ACHN (cell line): ENCODE data around the gene COA1.
"Not testable (repeated sequence)": the region's sequence is repeated elsewhere in the genome, so short reads cannot be mapped to it uniquely, and the experiment has no call there.

Source experiments
- DNase-seq: peaks from one replicate; pipeline ENCODE4 v3.0.0-alpha.2; 2015
- in situ Hi-C: cut with HindIII; loops from 2 replicates; pipeline ENCODE4 v1.10.0; 2017; ENCODE audit warnings: low sequenced_read_pairs, low pct_ligation_motif_present, low pct_unique_long_range_greater_than_20kb

Gene COA1

GRCh38 chr7:43646603-43647338, 82.6 kb downstream of the COA1 start:
- DNase-seq: no peak
- in situ Hi-C loops: no loop called here

DNA sequence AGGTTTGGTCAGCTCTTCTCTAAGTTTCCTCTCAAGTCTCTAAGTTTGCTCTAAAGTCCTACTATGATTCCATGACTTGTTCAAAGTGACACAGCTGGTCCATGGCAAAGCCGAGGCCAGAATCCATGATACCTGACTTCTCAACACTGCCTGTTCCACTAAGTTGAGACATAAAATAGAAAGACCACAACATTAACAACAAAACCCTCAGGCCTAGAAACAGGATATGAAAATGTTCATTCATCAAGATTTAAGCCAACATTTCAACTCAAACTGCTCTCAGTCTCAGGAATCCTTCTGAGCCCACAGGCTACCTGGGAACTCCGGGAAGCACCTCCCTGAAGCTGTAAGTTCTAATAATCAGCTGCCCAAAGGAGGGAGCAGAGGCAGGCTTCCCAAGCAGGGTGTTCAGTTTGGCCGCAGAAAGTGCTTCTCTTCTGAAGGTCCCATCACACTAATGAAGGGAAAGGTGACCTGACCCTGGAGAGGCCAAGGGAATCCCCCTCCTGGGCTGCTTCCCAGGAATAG, 83.6 kb downstream of the COA1 start:
- in situ Hi-C loops: no loop called here
- DNase-seq: no peak

- in situ Hi-C loops: no loop called here
- DNase-seq: no peak
Observed at GRCh38 chr7:43643846-43644245, 85.5 kb downstream of the COA1 start.

GRCh38 chr7:43642897-43643630, 86.3 kb downstream of the COA1 start:
- no peak for DNase-seq
- in situ Hi-C loops: no loop called here

- no peak for DNase-seq
- in situ Hi-C loops: no loop called here
Observed at GRCh38 chr7:43640679-43641078, 88.6 kb downstream of the COA1 start.

DNA sequence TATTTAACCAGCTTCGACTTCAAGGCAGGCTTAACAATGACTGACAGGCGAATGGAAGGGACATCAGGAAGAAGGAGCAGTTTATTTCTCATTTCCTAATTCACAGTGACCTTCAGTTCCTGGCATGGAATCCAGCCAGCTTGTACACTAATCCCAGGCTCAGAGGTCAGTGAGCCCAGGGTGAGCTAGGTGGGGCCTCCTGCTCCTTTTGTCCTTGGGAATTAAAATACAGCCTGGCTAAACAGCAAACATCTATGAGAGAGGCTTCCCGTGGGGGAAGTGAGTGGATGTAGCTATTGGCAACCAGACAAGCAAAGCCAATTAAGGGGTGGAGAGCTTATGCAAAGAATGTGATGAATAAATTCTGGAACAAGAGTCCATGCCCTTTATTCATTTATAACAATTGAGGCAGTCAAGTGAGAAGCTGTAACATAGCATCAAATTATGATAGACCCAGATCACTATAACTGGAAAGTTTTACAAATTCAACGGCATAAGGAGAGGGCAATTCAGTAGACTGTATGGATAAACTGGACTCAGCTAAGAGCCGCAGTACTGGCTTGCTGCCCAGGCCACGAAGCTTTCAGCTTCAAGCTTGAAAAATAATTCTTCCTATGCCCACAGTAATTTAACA, 89.3 kb downstream of the COA1 start:
- DNase-seq: no peak
- in situ Hi-C loops: no loop called here

DNA sequence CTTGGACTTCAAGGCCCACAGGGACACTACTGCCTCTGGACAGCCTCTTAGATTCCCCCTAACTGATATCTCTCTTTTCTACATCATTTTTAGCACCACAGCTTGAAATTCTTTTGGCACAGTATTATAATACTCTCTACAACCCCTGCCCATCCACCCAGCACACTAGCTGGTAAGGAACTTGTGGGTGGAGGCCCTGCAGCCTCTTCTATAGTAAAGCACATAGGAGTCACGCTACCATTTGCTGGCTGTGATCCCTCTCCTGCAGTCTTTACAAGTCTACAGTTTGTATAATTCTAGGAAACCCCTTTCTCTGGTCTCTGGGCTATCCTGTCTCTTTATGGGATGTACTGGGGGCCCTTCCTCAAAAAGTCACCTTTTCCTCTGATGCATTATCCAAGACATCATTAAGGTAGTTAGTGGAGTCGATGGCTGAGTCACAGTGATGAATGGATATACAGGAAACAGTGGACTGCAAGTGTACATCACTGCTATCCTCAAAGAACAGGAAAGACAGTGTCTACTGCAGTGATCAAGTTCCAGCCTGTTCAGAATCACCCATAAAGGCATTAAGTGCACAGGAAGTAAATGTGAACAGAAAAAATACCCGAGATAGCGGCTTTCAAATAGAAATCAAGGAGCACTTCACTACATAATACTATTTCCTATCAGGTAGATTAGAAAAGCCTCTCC, 92.1 kb downstream of the COA1 start:
- in situ Hi-C loops: no loop called here
- no peak for DNase-seq

GRCh38 chr7:43636093-43636492, 93.2 kb downstream of the COA1 start:
- in situ Hi-C loops: no loop called here
- DNase-seq: peak; percentile 38

- no peak for DNase-seq
- in situ Hi-C loops: no loop called here
Observed at GRCh38 chr7:43634384-43634783, 94.9 kb downstream of the COA1 start.

DNA sequence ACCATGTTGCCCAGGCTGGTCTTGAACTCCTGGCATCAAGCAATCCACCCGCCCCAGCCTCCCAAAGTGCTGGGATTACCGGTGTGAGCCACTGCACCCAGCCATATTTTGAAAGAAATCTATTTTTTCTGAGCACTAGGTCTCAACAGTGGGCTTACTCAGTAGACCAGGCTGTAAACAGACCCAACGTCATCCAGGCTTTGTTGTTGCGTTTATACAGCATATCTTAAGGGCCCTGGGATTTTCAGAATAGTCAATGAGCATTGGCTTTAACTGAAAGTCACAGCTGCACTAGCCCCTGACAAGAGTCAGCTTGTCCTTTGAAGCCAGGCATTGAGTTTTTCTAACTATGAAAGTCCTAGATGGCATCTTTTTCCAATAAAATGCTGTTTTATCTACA, 96.6 kb downstream of the COA1 start:
- in situ Hi-C loops: no loop called here

DNA sequence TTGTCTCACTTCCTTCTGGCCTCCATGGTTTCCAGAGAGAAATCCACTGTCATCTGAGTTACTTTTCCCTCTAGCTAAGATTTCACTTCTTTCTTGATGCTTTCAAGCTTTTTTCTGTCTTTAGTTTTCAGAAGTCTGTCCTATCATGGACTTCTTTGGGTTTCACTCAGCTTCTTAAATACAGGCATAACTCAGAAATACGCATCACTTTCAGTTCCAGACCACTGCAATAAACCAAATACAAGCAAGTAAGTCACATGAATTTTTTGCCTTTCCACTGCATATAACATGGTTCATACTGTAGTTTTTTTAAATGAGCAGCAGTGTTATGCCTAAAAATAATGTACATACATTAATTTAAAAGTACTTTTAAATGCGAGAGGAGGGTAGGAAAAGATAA, 97.8 kb downstream of the COA1 start:
- in situ Hi-C loops: no loop called here
- no peak for DNase-seq

More for the DNA sequence above, 96.6 kb downstream of the COA1 start:
- DNase-seq: no peak

GRCh38 chr7:43630482-43630881, 98.8 kb downstream of the COA1 start:
- in situ Hi-C loops: no loop called here
- no peak for DNase-seq

DNA sequence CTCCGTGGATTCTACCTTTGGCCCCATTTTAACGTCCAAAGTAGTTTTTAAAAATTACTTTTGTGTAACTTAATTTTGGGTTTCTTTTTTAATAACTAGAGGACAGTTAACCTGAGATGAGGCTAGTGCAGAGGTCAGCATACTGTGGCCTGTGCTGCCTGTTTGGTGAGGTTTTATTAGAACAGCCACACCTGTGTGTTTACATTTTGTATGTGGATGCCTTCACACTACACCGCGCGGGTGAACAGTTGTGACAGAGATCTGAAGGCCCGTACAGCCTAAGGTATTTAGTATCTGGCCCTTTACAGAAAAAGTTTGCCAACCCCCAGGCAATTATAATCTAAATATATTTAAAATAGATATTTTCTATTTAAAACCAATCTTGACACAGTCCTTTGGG, 99.5 kb downstream of the COA1 start:
- in situ Hi-C loops: no loop called here
- DNase-seq: no peak

GRCh38 chr7:43628431-43628830, 100.9 kb downstream of the COA1 start:
- DNase-seq: no peak
- in situ Hi-C loops: no loop called here

DNA sequence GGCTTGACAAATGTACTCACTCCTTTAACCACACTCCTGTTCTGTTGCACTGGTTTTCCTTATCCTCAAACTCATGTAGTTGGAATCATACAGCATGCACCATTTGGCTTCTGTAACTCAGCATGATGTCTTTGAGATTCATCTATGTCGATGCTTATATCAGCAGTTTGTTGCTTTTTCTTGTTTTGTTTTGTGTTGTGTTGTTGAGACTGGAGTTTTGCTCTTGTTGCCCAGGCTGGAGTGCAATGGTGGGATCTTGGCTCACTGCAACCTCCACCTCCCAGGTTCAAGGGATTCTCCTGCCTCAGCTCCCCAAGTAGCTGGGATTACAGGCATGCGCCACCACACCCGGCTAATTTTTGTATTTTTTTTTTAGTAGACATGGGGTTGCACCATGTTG, 101.5 kb downstream of the COA1 start:
- in situ Hi-C loops: not testable (repeated sequence)

GRCh38 chr7:43626695-43627094, 102.6 kb downstream of the COA1 start:
- in situ Hi-C loops: no loop called here
- no peak for DNase-seq

More for the DNA sequence above, 101.5 kb downstream of the COA1 start:
- not testable (repeated sequence) for DNase-seq

DNA sequence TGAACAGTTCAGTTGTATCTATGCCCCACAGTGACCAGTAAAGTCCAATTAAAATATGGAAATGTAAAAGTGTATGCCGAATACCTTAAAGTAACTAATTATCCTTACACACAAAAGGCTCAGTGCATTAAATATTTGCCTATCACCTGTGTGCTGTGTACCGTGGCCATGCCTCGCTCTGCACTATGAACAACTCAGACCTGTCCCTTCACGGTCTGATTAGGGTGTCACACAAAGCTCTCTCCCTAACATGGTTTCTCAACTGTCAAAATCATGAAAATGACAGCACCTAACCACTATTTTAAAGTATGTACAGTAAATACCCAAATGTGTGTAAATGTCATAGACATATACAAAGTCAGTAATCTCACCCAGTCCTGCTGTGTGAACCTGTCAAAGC, 103.3 kb downstream of the COA1 start:
- in situ Hi-C loops: no loop called here
- no peak for DNase-seq

DNA sequence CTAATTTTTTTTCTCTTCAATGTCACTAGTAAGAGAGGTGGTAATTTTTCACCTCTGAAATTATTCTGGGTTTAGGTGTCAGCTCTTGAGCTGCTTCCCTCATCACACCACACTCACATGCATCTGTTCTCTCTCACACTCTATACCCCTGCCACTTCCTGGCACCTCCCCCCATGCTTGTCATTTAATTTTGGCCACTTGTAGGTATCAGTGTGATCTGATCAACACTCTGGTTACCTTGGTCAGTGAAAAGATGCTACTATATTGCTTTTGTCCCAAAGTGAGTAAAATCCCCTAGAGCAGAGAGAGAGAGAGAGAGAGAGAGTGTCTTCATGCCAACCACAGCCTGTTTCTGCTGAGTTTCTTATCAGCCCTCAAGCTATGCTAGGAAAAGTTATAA, 103.9 kb downstream of the COA1 start:
- in situ Hi-C loops: no loop called here
- no peak for DNase-seq

- no peak for DNase-seq
- in situ Hi-C loops: no loop called here
Observed at GRCh38 chr7:43624156-43624555, 105.2 kb downstream of the COA1 start.
